ENCODE results near the gene CAPN15.

CAPN15 gene

GRCh38 chr16:580141-580945, 52.8 kb downstream of the CAPN15 start:
- DNase-seq: no peak

- DNase-seq: no peak
Measured at GRCh38 chr16:580946-581498, 53.5 kb downstream of the CAPN15 start.

GRCh38 chr16:582218-582613, 54.7 kb downstream of the CAPN15 start:
- DNase-seq: no peak

- DNase-seq: no peak
Measured at GRCh38 chr16:582614-583331, 55.3 kb downstream of the CAPN15 start.

GRCh38 chr16:583470-583814, 55.9 kb downstream of the CAPN15 start:
- no peak for DNase-seq

- no peak for DNase-seq
Measured at GRCh38 chr16:583815-584591, 56.5 kb downstream of the CAPN15 start.

GRCh38 chr16:585351-585750, 57.8 kb downstream of the CAPN15 start:
- DNase-seq: no peak

- DNase-seq: no peak
Measured at GRCh38 chr16:586047-586644, 58.6 kb downstream of the CAPN15 start.

- DNase-seq: no peak
Measured at GRCh38 chr16:586645-587590, 59.4 kb downstream of the CAPN15 start.

- peak; percentile 76 to 81 for DNase-seq
Measured at GRCh38 chr16:588639-588888, 61.1 kb downstream of the CAPN15 start.

- DNase-seq: peak; percentile 99 to 100
Measured at GRCh38 chr16:588889-589657, 61.6 kb downstream of the CAPN15 start.

- peak; percentile 99 for DNase-seq
Measured at GRCh38 chr16:589658-590187, 62.2 kb downstream of the CAPN15 start, which contains the start of gene RAB40C. Gene RAB40C (plus strand): TSS chr16:590066. CDS start chr16:590292, 226 bp downstream.

- DNase-seq: no peak
Measured at GRCh38 chr16:590188-590814, 62.8 kb downstream of the CAPN15 start.

- no peak for DNase-seq
Measured at GRCh38 chr16:590815-591200, 63.3 kb downstream of the CAPN15 start.

- no peak for DNase-seq
Measured at GRCh38 chr16:591231-591630, 63.7 kb downstream of the CAPN15 start.

GRCh38 chr16:591892-592517, 64.5 kb downstream of the CAPN15 start:
- DNase-seq: no peak

- no peak for DNase-seq
Measured at GRCh38 chr16:592518-593306, 65.2 kb downstream of the CAPN15 start.

- no peak for DNase-seq
Measured at GRCh38 chr16:593406-593805, 65.9 kb downstream of the CAPN15 start.

- no peak for DNase-seq
Measured at GRCh38 chr16:593807-594206, 66.3 kb downstream of the CAPN15 start.

All from activated T-cell treated with anti-CD3 and anti-CD28 coated beads, Interleukin-2, amount 50 U/mL, for 48 hours (primary cell).